ENCODE measurements around the gene RAB38.

GRCh38 chr11:88122956-88123355, 52.3 kb downstream of the RAB38 start:
- TF ChIP-seq POLR2A (IDR thresholded peaks at IDR 0.05; ENCODE audit: low read depth, low read length) (no peak), POLR2AphosphoS5 (IDR thresholded peaks at IDR 0.05; ENCODE audit: low read depth, low read length) (no peak)
